T-cell (primary cell): ENCODE data around the gene CKLF. TPM values are rescaled to one million over a fixed set of nuclear protein-coding genes. Genes with fewer than 3 reads are reported as not detected.
"Not testable (repeated sequence)": the region's sequence is repeated elsewhere in the genome, so short reads cannot be mapped to it uniquely, and the experiment has no call there.

Experiments used
- ATAC-seq, 4 experiments: fragments of 200-7000 bp in 3 of 4; fragments of 150-1000 bp in 1 of 4; cut with Tn5 transposase; replicated peaks in 1 of 4; 1 replicate in 3 of 4; 2 replicates in 1 of 4; pipeline ENCODE4 v1.10.0; 2021; ENCODE audit warnings: moderate library complexity in 3 of 4, mild to moderate bottlenecking in 2 of 4, moderate number of reproducible peaks in 1 of 4
- CTCF ChIA-PET, 2 donors: fragments of 300-600 bp; sonication (Branson Sonifier 250); formaldehyde crosslinking; loops; one replicate each; lab custom pipeline; 2022; ENCODE audit warnings: antibody characterized with exemption in 2 of 2; lab: Charles Lee
- POLR2A ChIA-PET, 2 donors: fragments of 300-600 bp; sonication (Branson Sonifier 250); formaldehyde crosslinking; loops; one replicate each; lab custom pipeline; 2022; ENCODE audit warnings: antibody characterized with exemption in 2 of 2; lab: Charles Lee
- DNase-seq, 35 experiments: peaks; one replicate each; pipeline versions ENCODE4 v3.0.0 to v3.0.0-alpha.2; 2013 to 2023
- H3K27ac ChIP-seq: one replicate; pipeline ENCODE4 v1.5.1; 2013; ENCODE audit warnings: low read length
- H3K27me3 ChIP-seq, 2 experiments: replicated peaks in 1 of 2; 1 replicate in 1 of 2; 2 replicates in 1 of 2; pipeline versions ENCODE4 v1.6.1 to v1.7.0; 2013; ENCODE audit warnings: low read length in 1 of 2, mixed read lengths in 1 of 2; ENCODE audit not compliant: control insufficient read depth in 2 of 2, insufficient read depth in 2 of 2; ENCODE audit errors: extremely low read depth in 1 of 2
- H3K36me3 ChIP-seq, 2 donors: 1 replicate in 1 of 2; 2 replicates in 1 of 2; pipeline versions ENCODE4 v1.6.1 to v1.7.0; 2013; ENCODE audit warnings: low read length in 1 of 2; ENCODE audit not compliant: control insufficient read depth in 2 of 2, insufficient read depth in 1 of 2; ENCODE audit errors: extremely low read depth in 1 of 2
- H3K4me1 ChIP-seq, 2 experiments: 1 replicate in 1 of 2; 2 replicates in 1 of 2; pipeline versions ENCODE4 v1.6.1 to v1.7.0; 2013; ENCODE audit warnings: low read length in 2 of 2, mixed read lengths in 1 of 2; ENCODE audit not compliant: insufficient read depth in 2 of 2, control insufficient read depth in 1 of 2; ENCODE audit errors: extremely low read depth in 1 of 2
- H3K4me3 ChIP-seq, 2 donors: 1 replicate in 1 of 2; 2 replicates in 1 of 2; pipeline versions ENCODE4 v1.5.1 to v1.7.0; 2013; ENCODE audit warnings: mild to moderate bottlenecking in 2 of 2, low read length in 1 of 2, moderate library complexity in 1 of 2; ENCODE audit not compliant: control insufficient read depth in 1 of 2; ENCODE audit errors: extremely low read depth in 1 of 2
- H3K9me3 ChIP-seq: 2 replicates; pipeline ENCODE4 v1.7.0; 2013
- H3K27ac Mint-ChIP-seq, 2 donors: one replicate each; pipeline ENCODE4 v1.8.0; 2020 to 2021; ENCODE audit warnings: mild to moderate bottlenecking in 2 of 2, mixed read lengths in 2 of 2
- H3K27me3 Mint-ChIP-seq, 2 donors: one replicate each; pipeline ENCODE4 v1.8.0; 2021 to 2022; ENCODE audit warnings: mixed read lengths in 2 of 2
- H3K36me3 Mint-ChIP-seq: one replicate; pipeline ENCODE4 v1.8.0; 2021; ENCODE audit warnings: mixed read lengths
- H3K4me1 Mint-ChIP-seq, 3 donors: one replicate each; pipeline ENCODE4 v1.8.0; 2020 to 2022; ENCODE audit warnings: mixed read lengths in 3 of 3, mild to moderate bottlenecking in 1 of 3
- H3K4me3 Mint-ChIP-seq, 3 donors: one replicate each; pipeline ENCODE4 v1.8.0; 2020 to 2022; ENCODE audit warnings: mild to moderate bottlenecking in 3 of 3, mixed read lengths in 3 of 3, moderate library complexity in 3 of 3
- H3K9me3 Mint-ChIP-seq, 3 donors: one replicate each; pipeline ENCODE4 v1.8.0; 2020 to 2022; ENCODE audit warnings: mixed read lengths in 3 of 3
- WGBS: methylation state at CpG from one replicate; pipeline ENCODE4 v1.1.5; 2013; ENCODE audit warnings: missing lambda C conversion rate; ENCODE audit not compliant: insufficient coverage; 5-methylcytosine and 5-hydroxymethylcytosine counted together
- total RNA-seq, 35 experiments: library from RNA in 6 of 35; stranded (reverse) in 6 of 35; fragments of 120-200 nt in 1 of 35; gene quantifications; one replicate each; pipeline versions ENCODE4 v1.2.1 to v1.2.4 and lab custom pipeline; 2013 to 2026

Gene CKLF
- total RNA-seq, 5 donors from 2014 or later (not counting 1 experiment from before 2014, with no cell fraction given), result 25.3 to 67.8 (median 58.3) TPM

DNA sequence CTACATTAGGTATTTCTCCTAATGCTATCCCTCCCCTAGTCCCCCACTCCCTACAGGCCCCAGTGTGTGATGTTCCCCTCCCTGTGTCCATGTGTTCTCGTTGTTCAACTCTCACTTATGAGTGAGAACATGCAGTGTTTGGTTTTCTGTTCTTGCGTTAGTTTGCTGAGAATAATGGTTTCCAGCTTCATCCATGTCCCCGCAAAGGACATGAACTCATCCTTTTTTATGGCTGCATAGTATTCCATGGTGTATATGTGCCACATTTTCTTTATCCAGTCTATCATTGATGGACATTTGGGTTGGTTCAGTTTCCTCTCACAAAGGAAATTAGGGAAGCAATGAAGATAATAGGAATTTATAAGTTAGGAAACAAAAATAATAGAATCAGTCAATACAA, 14.9 kb downstream of the CKLF start:
- DNase-seq, H3K4me1 ChIP-seq, POLR2A ChIA-PET, H3K9me3 ChIP-seq, H3K27me3 ChIP-seq, ATAC-seq, H3K27ac ChIP-seq, H3K27me3 Mint-ChIP-seq, H3K4me3 ChIP-seq, H3K9me3 Mint-ChIP-seq, H3K4me3 Mint-ChIP-seq: not testable (repeated sequence)
- Mint-ChIP-seq H3K36me3 (peaks cover 30% of the 10 kb centered on the region), H3K27ac (peak overlapping the region in 1 of 2 donors; percentile 34), H3K4me1 (peaks cover 17 to 27% (median 24%) of the 10 kb centered on the region in 3 donors)
- WGBS, result no CpG with 5 or more reads among the region's 3 CpGs
- CTCF ChIA-PET, result interaction anchor here in 1 of 2 donors (0.6 kb wide), 1 partner anchor 65 kb away, joined by 3 read pairs; no protein-coding TSS in a partner anchor
- H3K36me3 ChIP-seq, result peaks cover 0 to 35% of the 10 kb centered on the region in 2 donors

DNA sequence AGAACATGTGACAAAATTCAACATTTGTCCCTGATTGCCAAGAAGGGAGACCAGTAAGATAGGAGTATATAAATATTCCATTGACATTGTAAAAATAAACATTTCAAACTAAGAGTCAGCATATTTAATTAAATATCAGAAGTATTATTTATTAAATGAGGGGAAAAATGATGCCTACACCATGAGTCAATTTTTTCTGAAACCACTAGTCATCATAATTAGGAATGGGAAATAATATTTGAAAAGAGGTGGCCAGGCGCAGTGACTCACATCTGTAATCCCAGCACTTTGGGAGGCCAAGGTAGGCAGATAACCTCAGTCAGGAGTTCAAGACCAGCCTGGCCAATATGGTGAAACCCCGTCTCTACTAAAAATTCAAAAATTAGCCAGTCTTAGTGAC, 16.0 kb downstream of the CKLF start:
- DNase-seq, result no peak
- WGBS, result 100% methylated on average over 1 of the region's 2 CpGs
- ChIA-PET CTCF (interaction anchor here in 1 of 2 donors (0.9 to 1.0 kb wide), 2 partner anchors 40 to 83 kb away, joined by 3 to 4 read pairs; no protein-coding TSS in a partner anchor), POLR2A (no interaction called here)
- Histone ChIP-seq H3K27ac (no peak overlapping the region), H3K9me3 (no peaks in the 10 kb centered on the region), H3K27me3 (no peaks in the 10 kb centered on the region), H3K4me3 (no peak overlapping the region), H3K4me1 (no peaks in the 10 kb centered on the region), H3K36me3 (peaks cover 0 to 33% of the 10 kb centered on the region in 2 donors)
- H3K4me1 Mint-ChIP-seq, result peaks cover 6 to 17% (median 15%) of the 10 kb centered on the region in 3 donors
- H3K27me3 Mint-ChIP-seq, result no peaks in the 10 kb centered on the region
- peaks cover 30% of the 10 kb centered on the region for H3K36me3 Mint-ChIP-seq
- no peak overlapping the region for H3K27ac Mint-ChIP-seq
- no peak overlapping the region for H3K4me3 Mint-ChIP-seq
- H3K9me3 Mint-ChIP-seq, result no peaks in the 10 kb centered on the region
- no peak for ATAC-seq

DNA sequence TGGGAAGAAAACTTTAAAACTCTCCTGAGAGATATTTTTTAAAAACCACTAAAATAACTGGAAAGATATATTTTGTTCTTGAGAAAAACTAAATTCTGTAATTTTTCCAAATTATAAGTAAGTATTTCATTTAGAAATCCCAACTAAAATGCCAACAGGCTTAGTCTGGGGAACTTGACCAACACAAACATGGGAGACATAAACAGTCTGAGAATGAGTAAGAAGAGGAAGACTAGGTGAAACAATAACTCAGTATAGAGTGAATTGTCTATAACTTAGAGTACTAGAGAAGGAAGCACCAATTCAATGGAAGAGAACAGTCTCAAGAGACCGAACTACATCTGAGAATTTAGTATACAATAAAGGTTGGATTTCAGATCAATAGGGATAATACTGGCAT, 16.8 kb downstream of the CKLF start:
- H3K27me3 Mint-ChIP-seq, result no peaks in the 10 kb centered on the region
- no peak overlapping the region for H3K27ac ChIP-seq
- no peaks in the 10 kb centered on the region for H3K4me1 ChIP-seq
- no peaks in the 10 kb centered on the region for H3K9me3 Mint-ChIP-seq
- DNase-seq (no peak), ATAC-seq (no peak)
- no peaks in the 10 kb centered on the region for H3K9me3 ChIP-seq
- CTCF ChIA-PET, result interaction anchor here (0.6 to 1.0 kb wide), 4 partner anchors 40 to 195 kb away, joined by 3 to 4 read pairs (median 4); no protein-coding TSS in a partner anchor
- no CpG with 5 or more reads among the region's 1 CpG for WGBS
- H3K27me3 ChIP-seq, result no peaks in the 10 kb centered on the region
- H3K4me1 Mint-ChIP-seq, result peaks cover 0 to 11% (median 10%) of the 10 kb centered on the region in 3 donors
- H3K4me3 Mint-ChIP-seq, result no peak overlapping the region
- no peak overlapping the region for H3K27ac Mint-ChIP-seq
- POLR2A ChIA-PET, result interaction anchor here in 1 of 2 donors (1.3 kb wide), 1 partner anchor 16 kb away, joined by 6 read pairs; no protein-coding TSS in a partner anchor
- H3K36me3 Mint-ChIP-seq, result peaks cover 26% of the 10 kb centered on the region
- no peak overlapping the region for H3K4me3 ChIP-seq
- H3K36me3 ChIP-seq, result peaks cover 0 to 25% of the 10 kb centered on the region in 2 donors

DNA sequence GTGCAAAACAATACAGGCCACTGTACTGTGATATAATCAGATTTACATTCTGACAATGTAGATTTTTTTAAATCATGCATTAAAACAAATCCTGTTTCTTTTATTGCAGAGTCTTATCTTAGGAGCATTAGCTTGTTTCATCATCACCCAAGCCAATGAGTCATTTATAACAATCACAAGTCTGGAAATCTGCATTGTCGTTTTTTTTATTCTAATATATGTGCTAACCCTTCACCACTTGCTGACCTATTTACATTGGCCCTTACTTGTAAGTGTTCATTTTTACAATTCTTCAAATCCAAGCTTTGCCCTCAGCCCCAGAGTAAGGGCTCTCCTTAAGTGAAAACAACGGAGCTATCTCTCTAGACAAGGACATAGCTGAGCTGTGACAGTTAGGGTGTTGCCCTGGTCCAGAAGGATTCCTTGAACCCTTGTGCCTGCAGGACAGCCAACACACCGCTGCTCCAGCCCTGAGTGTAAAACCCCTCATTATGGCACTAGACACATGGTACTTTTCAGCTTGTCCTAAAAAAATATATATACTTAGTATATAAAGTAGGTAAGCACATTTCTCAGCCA, 17.5 kb downstream of the CKLF start:
- Mint-ChIP-seq H3K4me3 (no peak overlapping the region), H3K4me1 (peaks cover 0 to 9% (median 7%) of the 10 kb centered on the region in 3 donors)
- CTCF ChIA-PET, result interaction anchor here (0.6 to 1.2 kb wide), 5 partner anchors 12 to 95 kb away, joined by 3 to 10 read pairs (median 4); no protein-coding TSS in a partner anchor

DNA sequence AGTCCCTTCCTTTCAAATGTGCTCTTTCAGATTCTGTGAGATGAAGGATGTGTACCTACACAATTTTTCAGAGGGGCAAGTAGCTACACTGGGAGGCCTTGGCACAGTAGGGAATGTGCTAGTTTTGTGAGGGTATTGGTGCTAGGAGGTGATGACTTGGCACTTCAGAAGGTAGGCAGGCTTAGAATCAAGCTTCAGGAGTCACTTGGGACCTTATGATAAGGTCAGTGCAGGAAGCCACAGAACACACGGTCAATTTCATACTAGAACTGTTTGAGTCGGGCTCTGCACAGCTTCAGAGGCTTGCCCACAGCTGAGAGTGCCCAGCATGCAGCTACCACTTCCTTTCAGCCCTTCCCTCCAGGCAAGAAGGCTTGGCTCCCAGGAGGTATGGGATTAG, 20.0 kb downstream of the CKLF start:
- no peak for DNase-seq
- no peaks in the 10 kb centered on the region for H3K4me1 ChIP-seq
- H3K9me3 ChIP-seq, result no peaks in the 10 kb centered on the region
- H3K36me3 ChIP-seq, result peaks cover 0 to under 1% of the 10 kb centered on the region in 2 donors
- CTCF ChIA-PET, result interaction anchor here in 1 of 2 donors (1.4 kb wide), 1 partner anchor 17 kb away, joined by 3 read pairs; no protein-coding TSS in a partner anchor
- Mint-ChIP-seq H3K4me3 (no peak overlapping the region), H3K4me1 (peaks cover 0 to 6% (median 6%) of the 10 kb centered on the region in 3 donors), H3K9me3 (no peaks in the 10 kb centered on the region), H3K27ac (peak overlapping the region in 1 of 2 donors; percentile 37), H3K36me3 (peaks cover 7% of the 10 kb centered on the region), H3K27me3 (peaks cover 0 to under 1% of the 10 kb centered on the region in 2 donors)
- no peak for ATAC-seq
- WGBS, result 80% methylated on average over 1 of the region's 2 CpGs
- no peaks in the 10 kb centered on the region for H3K27me3 ChIP-seq
- POLR2A ChIA-PET, result interaction anchor here in 1 of 2 donors (0.9 kb wide), 1 partner anchor 9 kb away, joined by 3 read pairs; no protein-coding TSS in a partner anchor
- no peak overlapping the region for H3K27ac ChIP-seq
- no peak overlapping the region for H3K4me3 ChIP-seq

More for the DNA sequence above, 17.5 kb downstream of the CKLF start:
- POLR2A ChIA-PET, result interaction anchor here in 1 of 2 donors (0.6 to 1.3 kb wide), 2 partner anchors 15 to 17 kb away, joined by 3 to 6 read pairs; no protein-coding TSS in a partner anchor
- Histone ChIP-seq H3K4me3 (no peak overlapping the region), H3K27ac (no peak overlapping the region), H3K4me1 (no peaks in the 10 kb centered on the region), H3K27me3 (no peaks in the 10 kb centered on the region), H3K9me3 (no peaks in the 10 kb centered on the region), H3K36me3 (peaks cover 0 to 21% of the 10 kb centered on the region in 2 donors)
- Mint-ChIP-seq H3K9me3 (no peaks in the 10 kb centered on the region), H3K27me3 (no peaks in the 10 kb centered on the region), H3K27ac (peak overlapping the region in 1 of 2 donors; percentile 5), H3K36me3 (peaks cover 26% of the 10 kb centered on the region)
- DNase-seq, result no peak
- WGBS, result no CpG with 5 or more reads among the region's 3 CpGs
- no peak for ATAC-seq

DNA sequence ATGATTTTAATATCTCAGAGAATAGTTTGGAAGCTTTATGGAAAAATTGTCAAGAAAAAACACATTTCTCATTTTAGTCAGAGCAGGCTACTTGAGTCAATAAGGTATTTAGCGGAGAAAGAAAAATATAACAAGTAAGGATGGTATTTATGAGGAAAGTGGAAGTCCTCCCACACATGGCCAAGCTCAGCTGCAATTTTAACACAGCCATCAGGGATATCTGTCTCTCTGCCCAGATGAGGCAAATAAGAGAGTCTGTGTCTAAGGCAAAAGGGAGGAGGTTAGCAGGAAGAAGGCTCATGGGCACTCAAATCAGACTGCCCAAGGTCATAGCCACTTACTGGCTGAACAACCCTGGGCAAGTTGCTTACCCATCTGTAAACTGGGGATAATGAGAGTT, 21.7 kb downstream of the CKLF start:
- Mint-ChIP-seq H3K36me3 (no peaks in the 10 kb centered on the region), H3K9me3 (no peaks in the 10 kb centered on the region), H3K4me1 (peaks cover 7 to 15% (median 10%) of the 10 kb centered on the region in 3 donors), H3K27me3 (peaks cover 0 to 18% of the 10 kb centered on the region in 2 donors), H3K27ac (no peak overlapping the region), H3K4me3 (no peak overlapping the region)
- peaks cover 0 to 9% of the 10 kb centered on the region in 2 experiments for H3K4me1 ChIP-seq
- H3K27me3 ChIP-seq, result peaks cover 3 to 12% of the 10 kb centered on the region in 2 experiments
- no peaks in the 10 kb centered on the region for H3K36me3 ChIP-seq
- WGBS, result no CpG with 5 or more reads among the region's 1 CpG
- H3K9me3 ChIP-seq, result no peaks in the 10 kb centered on the region
- ATAC-seq, result no peak
- no peak overlapping the region for H3K4me3 ChIP-seq
- ChIA-PET CTCF (no interaction called here), POLR2A (no interaction called here)
- no peak for DNase-seq
- H3K27ac ChIP-seq, result no peak overlapping the region
